GM15510 (cell line): ENCODE results near the gene SLC47A2.

Experiments used
- POLR2A ChIP-seq: IDR thresholded peaks from 3 replicates; pipeline ENCODE4 v1.6.1; 2011; ENCODE audit warnings: borderline replicate concordance; ENCODE audit not compliant: insufficient read length; ENCODE audit errors: extremely low read depth

Gene SLC47A2

DNA sequence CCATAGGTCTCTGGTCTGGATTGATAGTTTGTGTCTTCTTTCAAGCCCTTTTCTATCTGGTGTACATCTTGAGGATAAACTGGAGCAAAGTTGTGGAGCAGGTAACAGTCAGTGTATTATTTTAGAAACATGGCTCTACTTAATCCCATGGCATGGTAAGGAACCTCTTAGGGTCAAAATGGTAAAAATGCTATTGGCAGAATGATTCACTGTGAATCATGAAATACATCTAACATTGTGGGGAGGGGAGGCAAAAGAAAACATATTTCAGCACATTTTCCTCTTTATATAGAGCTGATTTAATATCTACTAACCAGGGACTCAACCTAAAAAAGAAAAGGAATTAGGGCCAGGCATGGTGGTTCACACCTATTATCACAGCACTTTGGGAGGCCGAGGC is 85.7 kb downstream of the SLC47A2 start:
- no peak for TF ChIP-seq POLR2A

DNA sequence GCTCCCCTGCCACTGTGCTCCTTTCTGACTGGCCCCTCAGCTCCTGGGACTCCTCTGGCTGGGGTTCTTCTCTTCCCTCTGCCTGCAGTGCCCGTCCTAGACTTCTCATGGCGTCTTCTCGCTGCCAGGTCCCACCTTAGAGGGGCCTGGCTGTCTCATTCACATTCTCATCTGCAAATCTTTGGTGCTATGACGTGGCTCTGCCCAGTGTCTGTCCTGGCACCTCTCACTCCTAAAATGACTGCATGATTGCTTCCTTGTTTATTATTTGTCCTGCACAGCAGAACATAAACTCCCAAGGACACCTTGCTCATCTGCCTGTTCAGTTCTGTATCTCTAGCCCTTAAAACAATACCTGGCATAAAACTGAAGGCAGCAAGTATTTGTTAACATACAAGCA is 86.3 kb downstream of the SLC47A2 start:
- no peak for TF ChIP-seq POLR2A

- TF ChIP-seq POLR2A, result no peak
Observed at GRCh38 chr17:19629449-19629848, 86.9 kb downstream of the SLC47A2 start.
